Colonic mucosa (tissue), 4 donors: ENCODE measurements around the gene AK3. TPM values are rescaled to one million over a fixed set of nuclear protein-coding genes. Genes with fewer than 3 reads are reported as not detected.
A peak's percentile ranks its signal among the peaks of the same experiment; 100 is the strongest.

ENCODE experiments used
- DNase-seq: peaks from one replicate; pipeline ENCODE4 v3.0.0-alpha.2; 2020
- H3K27ac ChIP-seq: fragments of 200-600 bp; one replicate; pipeline ENCODE4 v1.8.0; 2021
- H3K27me3 ChIP-seq: fragments of 200-600 bp; one replicate; pipeline ENCODE4 v1.8.0; 2021
- H3K36me3 ChIP-seq: fragments of 200-600 bp; one replicate; pipeline ENCODE4 v1.8.0; 2021
- H3K4me1 ChIP-seq: fragments of 200-600 bp; one replicate; pipeline ENCODE4 v1.8.0; 2021; ENCODE audit warnings: mild to moderate bottlenecking
- H3K4me3 ChIP-seq: fragments of 200-600 bp; one replicate; pipeline ENCODE4 v1.8.0; 2021
- H3K9ac ChIP-seq, 2 donors: one replicate each; pipeline ENCODE4 v1.7.0; 2013; ENCODE audit warnings: control low read depth in 2 of 2, low read depth in 2 of 2, low read length in 2 of 2
- H3K9me3 ChIP-seq: fragments of 200-600 bp; one replicate; pipeline ENCODE4 v1.8.0; 2021
- intact Hi-C: fragments of 100-400 bp; cut with DNase I; formaldehyde crosslinking; loops from one replicate; pipeline ENCODE4 v1.14.1; 2022
- total RNA-seq, 2 donors: library from RNA; stranded (reverse); fragmentation: NEBNext Ultra II Directional in 1 of 2; extraction: Animal tissue kit (Norgen Biotek cat#: 25700) in 1 of 2; gene quantifications; one replicate each; pipeline ENCODE4 v1.2.1, GENCODE V29; 2021
- TF ChIP-seq, protein P1 (sequence below): fragments of 200-600 bp; IDR thresholded peaks from one replicate; pipeline ENCODE4 v1.8.0; 2022; ENCODE audit warnings: antibody characterized with exemption, mild to moderate bottlenecking
- donor health status: healthy.
- donor health status: DM: no; HTN: no; CAD: no.
- donor health status: DM: no; HTN: no; CAD: no.

The AK3 gene
- total RNA-seq, 2 donors from 2014 or later = 80.3 to 95.7 TPM

DNA sequence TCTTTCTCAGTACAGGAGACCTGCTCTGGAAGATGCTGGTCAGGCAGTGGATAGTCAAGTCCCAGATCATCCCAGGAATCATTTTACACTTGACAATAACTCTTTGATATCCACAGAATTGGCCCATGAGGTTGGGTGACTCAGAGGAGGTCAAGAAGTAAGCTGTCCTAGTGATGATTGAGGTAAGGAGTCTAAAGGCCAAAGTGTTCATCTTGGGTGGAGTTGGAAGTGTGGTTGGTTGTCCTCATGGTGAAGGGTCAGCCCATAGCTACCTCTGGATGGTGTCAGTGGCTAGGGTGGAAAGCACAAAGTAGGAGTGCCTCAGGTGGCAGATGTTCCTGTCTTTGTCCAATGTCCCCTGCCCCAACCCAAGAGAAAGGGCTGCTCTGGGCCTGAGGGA is 27.7 kb upstream of the AK3 start:
- H3K9ac ChIP-seq = no peak overlapping the region
- no peaks in the 10 kb centered on the region for H3K9me3 ChIP-seq
- no peaks in the 10 kb centered on the region for H3K4me1 ChIP-seq
- no peak for DNase-seq
- TF ChIP-seq, protein P1, sequence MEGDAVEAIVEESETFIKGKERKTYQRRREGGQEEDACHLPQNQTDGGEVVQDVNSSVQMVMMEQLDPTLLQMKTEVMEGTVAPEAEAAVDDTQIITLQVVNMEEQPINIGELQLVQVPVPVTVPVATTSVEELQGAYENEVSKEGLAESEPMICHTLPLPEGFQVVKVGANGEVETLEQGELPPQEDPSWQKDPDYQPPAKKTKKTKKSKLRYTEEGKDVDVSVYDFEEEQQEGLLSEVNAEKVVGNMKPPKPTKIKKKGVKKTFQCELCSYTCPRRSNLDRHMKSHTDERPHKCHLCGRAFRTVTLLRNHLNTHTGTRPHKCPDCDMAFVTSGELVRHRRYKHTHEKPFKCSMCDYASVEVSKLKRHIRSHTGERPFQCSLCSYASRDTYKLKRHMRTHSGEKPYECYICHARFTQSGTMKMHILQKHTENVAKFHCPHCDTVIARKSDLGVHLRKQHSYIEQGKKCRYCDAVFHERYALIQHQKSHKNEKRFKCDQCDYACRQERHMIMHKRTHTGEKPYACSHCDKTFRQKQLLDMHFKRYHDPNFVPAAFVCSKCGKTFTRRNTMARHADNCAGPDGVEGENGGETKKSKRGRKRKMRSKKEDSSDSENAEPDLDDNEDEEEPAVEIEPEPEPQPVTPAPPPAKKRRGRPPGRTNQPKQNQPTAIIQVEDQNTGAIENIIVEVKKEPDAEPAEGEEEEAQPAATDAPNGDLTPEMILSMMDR = no peak
- H3K27me3 ChIP-seq = no peaks in the 10 kb centered on the region
- H3K27ac ChIP-seq = no peak overlapping the region
- no peaks in the 10 kb centered on the region for H3K36me3 ChIP-seq
- intact Hi-C loops = no loop called here
- H3K4me3 ChIP-seq = no peak overlapping the region

DNA sequence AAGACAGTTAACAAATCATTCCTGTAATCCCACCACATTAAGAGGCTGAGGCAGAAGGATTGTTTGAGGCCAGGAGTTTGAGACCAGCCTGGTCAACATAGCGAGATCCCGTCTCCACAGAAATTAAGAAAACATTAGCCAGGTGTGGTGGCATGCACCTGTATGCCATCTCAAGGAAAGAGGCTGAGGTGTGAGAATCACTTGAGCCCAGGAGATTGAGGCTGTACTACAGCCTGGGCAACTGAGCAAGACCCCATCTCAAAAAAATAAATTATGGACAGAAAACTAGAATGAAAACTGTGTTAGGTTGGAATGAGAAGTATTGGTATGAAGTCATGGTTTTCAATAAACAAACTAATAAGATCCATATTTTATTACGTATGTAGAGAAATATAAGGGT is 23.0 kb upstream of the AK3 start:
- H3K36me3 ChIP-seq = no peaks in the 10 kb centered on the region
- no peaks in the 10 kb centered on the region for H3K27me3 ChIP-seq
- intact Hi-C loops = loop anchor here (5.0 kb wide), 2 partner anchors 158 to 223 kb away; partner anchors contain the start of gene JAK2
- no peak overlapping the region for H3K27ac ChIP-seq
- no peak overlapping the region for H3K9ac ChIP-seq
- H3K9me3 ChIP-seq = no peaks in the 10 kb centered on the region
- DNase-seq = no peak
- no peaks in the 10 kb centered on the region for H3K4me1 ChIP-seq
- no peak overlapping the region for H3K4me3 ChIP-seq
- TF ChIP-seq, protein P1 = no peak

DNA sequence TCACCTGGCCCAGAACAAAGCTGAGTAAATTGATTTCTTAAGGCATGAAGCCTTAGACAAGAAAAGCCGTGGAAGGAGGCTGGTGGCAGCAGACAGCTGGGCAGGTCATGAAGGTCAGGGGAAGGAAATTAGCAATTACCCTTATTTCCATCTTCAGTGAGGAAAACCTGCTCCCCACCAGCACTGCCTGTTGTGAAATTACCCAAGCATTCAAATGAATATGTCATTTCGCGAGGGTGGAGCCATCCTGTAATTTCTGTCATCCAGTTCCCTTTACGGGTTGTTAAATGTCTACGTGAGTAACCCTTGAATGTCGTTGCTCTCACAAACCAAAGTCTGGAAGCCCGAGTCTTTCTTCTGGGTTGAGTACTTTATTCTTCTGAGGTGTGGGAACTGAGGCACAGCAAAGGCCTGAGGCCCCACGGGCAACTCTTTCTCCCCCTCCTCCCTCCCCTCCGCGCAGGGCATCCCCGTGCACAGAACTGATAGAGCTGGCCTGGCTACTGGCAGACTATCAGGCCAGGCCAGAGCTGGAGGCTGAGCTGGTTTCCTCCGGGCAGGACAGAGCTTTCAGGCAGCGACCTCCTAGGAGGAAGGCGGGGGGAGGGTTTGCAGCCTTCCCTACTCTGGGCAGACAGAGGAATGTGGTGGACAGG is 22.0 kb upstream of the AK3 start:
- TF ChIP-seq, protein P1 = no peak
- peak; percentile 64 for DNase-seq
- H3K9ac ChIP-seq = peak overlapping the region in 1 of 2 donors; percentile 68

DNA sequence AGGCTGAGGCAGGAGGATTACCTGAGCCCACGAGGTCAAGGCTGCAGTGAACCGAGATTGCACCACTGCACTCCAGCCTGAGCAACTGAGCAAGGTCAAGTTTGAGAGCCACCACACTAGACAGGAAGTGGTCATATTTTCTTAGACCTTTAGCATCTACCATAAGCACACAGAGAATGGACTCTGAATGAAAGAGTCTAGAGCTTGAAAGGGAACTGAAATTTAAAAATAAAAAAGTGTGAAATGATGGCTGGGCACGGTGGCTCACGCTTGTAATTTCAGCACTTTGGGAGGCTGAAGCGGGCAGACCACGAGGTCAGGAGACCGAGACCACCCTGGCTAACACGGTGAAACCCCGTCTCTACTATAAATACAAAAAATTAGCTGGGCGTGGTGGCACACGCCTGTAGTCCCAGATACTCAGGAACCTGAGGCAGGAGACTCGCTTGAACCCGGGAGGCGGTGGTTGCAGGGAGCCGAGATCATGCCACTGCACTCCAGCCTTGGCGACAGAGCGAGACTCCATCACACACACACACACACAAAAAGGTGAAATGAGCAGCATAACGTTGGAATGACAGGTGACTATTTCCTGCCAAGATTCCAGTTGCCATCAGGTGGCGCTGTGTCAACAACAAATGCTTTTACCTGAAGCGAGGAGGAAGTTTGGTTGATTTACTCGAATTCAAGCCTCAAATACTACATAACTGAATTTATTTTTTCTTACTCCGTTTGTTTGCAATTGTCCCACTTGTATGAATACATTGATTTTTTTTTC is 21.3 kb upstream of the AK3 start:
- TF ChIP-seq, protein P1 = peak; percentile 77
- no peaks in the 10 kb centered on the region for H3K9me3 ChIP-seq
- peak overlapping the region in 1 of 2 donors; percentile 68 for H3K9ac ChIP-seq
- no peaks in the 10 kb centered on the region for H3K36me3 ChIP-seq
- no peaks in the 10 kb centered on the region for H3K4me1 ChIP-seq
- H3K27ac ChIP-seq = peak overlapping the region; percentile 48
- no peaks in the 10 kb centered on the region for H3K27me3 ChIP-seq
- H3K4me3 ChIP-seq = peak overlapping the region; percentile 17
- intact Hi-C loops = loop anchor here (5.0 kb wide), 2 partner anchors 160 to 225 kb away; partner anchors contain the start of gene JAK2
- peak; percentile 91 for DNase-seq

More for the DNA sequence above, 22.0 kb upstream of the AK3 start:
- H3K36me3 ChIP-seq = no peaks in the 10 kb centered on the region
- H3K27ac ChIP-seq = peak overlapping the region; percentile 48
- H3K4me3 ChIP-seq = peak overlapping the region; percentile 17
- no peaks in the 10 kb centered on the region for H3K9me3 ChIP-seq
- no peaks in the 10 kb centered on the region for H3K4me1 ChIP-seq
- intact Hi-C loops = loop anchor here (5.0 kb wide), 2 partner anchors 159 to 224 kb away; partner anchors contain the start of gene JAK2
- no peaks in the 10 kb centered on the region for H3K27me3 ChIP-seq

DNA sequence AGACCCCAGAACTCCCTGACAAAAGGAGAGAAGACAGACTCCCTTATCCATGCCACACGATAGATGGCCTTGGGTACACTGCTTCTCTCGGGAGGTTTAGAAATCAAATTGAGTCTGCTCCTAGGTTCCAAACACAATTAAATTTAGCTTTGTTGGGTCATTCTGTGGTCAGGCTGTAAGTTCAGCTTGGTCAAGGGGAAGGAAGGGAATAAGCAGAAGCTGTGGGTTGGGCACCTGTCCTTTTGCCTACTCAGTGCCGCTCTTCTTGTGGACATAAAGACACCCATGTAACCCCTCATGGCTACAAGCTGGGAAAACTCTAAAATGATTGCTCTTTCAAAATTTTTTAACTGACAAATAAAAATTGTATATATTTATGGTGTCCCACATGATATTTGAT is 19.1 kb upstream of the AK3 start:
- no peak for DNase-seq
- H3K36me3 ChIP-seq = no peaks in the 10 kb centered on the region
- H3K9ac ChIP-seq = no peak overlapping the region
- H3K9me3 ChIP-seq = no peaks in the 10 kb centered on the region
- no peak overlapping the region for H3K4me3 ChIP-seq
- intact Hi-C loops = loop anchor here (5.0 kb wide), 2 partner anchors 162 to 227 kb away; partner anchors contain the start of gene JAK2
- H3K4me1 ChIP-seq = no peaks in the 10 kb centered on the region
- no peaks in the 10 kb centered on the region for H3K27me3 ChIP-seq
- H3K27ac ChIP-seq = no peak overlapping the region
- TF ChIP-seq, protein P1 = no peak
